PFSK-1 (cell line): ENCODE measurements around the gene MOV10L1.

Experiments used
- FOXP2 ChIP-seq: optimal IDR thresholded peaks from 2 replicates; pipeline ENCODE3; 2011; ENCODE audit warnings: borderline replicate concordance, control low read depth, inconsistent platforms; ENCODE audit not compliant: insufficient read depth; ENCODE audit errors: extremely low read length, extremely low read depth
- POLR2AphosphoS5 ChIP-seq: IDR thresholded peaks from 2 replicates; pipeline ENCODE4 v1.6.1; 2012; ENCODE audit warnings: low read depth, mild to moderate bottlenecking, control low read depth, low read length, moderate library complexity
- SIN3A ChIP-seq: IDR thresholded peaks from 2 replicates; pipeline ENCODE4 v1.6.1; 2012; ENCODE audit warnings: mild to moderate bottlenecking, low read length, moderate library complexity, borderline replicate concordance; ENCODE audit not compliant: insufficient read depth
- TAF1 ChIP-seq: IDR thresholded peaks from 2 replicates; pipeline ENCODE4 v1.6.1; 2012; ENCODE audit warnings: low read length, control low read depth, borderline replicate concordance; ENCODE audit not compliant: insufficient read depth
- TF ChIP-seq, protein P1 (sequence below), 2 experiments: IDR thresholded peaks; 2 replicates each; pipeline versions ENCODE4 v1.6.1 to v1.8.0; 2011 to 2012; ENCODE audit warnings: low read depth in 2 of 2, low read length in 2 of 2, control low read depth in 1 of 2, inconsistent platforms in 1 of 2, mild to moderate bottlenecking in 1 of 2, moderate library complexity in 1 of 2; ENCODE audit not compliant: insufficient read depth in 1 of 2

MOV10L1 gene

DNA sequence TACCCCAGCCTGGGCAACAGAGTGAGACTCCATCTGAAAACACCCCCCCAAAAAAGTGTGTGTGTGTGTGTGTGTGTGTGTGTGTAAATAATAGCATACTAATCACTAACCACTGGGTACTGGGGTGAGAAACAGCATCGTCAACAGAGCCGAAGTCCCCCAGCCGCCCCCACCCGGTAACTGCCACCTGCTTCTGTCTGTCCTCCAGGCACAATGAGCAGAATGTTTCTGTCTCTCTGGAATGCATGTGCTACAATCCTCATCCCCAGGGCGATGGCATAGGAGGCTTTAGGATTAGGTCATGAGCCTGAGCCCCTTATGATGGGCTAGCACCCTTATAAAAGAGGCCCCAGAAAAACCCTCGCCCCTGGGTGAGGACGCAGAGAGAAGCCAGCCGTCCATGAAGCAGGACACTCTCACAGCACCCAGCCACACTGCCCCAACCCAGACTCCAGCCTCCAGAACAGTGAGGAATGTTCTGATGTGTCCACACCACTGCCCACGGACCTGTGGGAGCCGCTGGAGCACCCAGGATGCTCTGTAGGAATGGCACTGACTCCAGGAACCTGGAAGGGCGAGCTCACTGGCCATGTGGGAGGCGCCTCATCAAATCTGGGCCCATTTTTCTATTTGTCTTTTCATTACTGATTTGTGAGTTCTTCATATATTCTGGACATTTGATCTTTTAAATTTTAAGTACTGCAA lies 41.6 kb upstream of the MOV10L1 start:
- TF ChIP-seq TAF1 (no peak), FOXP2 (no peak), SIN3A (no peak), POLR2AphosphoS5 (no peak)
- TF ChIP-seq, protein P1, sequence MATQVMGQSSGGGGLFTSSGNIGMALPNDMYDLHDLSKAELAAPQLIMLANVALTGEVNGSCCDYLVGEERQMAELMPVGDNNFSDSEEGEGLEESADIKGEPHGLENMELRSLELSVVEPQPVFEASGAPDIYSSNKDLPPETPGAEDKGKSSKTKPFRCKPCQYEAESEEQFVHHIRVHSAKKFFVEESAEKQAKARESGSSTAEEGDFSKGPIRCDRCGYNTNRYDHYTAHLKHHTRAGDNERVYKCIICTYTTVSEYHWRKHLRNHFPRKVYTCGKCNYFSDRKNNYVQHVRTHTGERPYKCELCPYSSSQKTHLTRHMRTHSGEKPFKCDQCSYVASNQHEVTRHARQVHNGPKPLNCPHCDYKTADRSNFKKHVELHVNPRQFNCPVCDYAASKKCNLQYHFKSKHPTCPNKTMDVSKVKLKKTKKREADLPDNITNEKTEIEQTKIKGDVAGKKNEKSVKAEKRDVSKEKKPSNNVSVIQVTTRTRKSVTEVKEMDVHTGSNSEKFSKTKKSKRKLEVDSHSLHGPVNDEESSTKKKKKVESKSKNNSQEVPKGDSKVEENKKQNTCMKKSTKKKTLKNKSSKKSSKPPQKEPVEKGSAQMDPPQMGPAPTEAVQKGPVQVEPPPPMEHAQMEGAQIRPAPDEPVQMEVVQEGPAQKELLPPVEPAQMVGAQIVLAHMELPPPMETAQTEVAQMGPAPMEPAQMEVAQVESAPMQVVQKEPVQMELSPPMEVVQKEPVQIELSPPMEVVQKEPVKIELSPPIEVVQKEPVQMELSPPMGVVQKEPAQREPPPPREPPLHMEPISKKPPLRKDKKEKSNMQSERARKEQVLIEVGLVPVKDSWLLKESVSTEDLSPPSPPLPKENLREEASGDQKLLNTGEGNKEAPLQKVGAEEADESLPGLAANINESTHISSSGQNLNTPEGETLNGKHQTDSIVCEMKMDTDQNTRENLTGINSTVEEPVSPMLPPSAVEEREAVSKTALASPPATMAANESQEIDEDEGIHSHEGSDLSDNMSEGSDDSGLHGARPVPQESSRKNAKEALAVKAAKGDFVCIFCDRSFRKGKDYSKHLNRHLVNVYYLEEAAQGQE (IDR thresholded peaks at IDR 0.05; ENCODE audit: insufficient read depth in 1 of 2, low read depth in 2 of 2, low read length in 2 of 2) = no peak

DNA sequence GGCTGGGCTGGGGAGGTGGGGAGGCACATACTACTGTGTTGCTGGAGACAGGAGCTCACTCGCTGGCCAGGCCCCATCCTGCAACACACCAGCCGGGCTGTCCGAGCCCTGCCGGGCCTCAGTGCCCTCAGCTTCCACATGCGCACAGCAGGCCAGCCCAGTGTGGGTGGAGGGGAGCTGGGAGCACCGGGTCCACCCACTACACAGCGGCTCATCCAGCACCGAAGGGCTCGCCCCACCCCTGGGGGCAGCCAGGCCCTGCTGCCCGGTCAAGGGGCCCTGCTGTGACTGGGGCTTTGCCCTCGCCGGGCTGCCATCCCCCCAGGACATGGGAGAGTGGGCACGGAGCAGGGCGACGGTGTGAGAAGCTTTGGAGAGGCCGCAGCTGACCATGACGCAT lies 41.0 kb upstream of the MOV10L1 start:
- no peak for TF ChIP-seq TAF1
- TF ChIP-seq SIN3A = no peak
- no peak for TF ChIP-seq POLR2AphosphoS5
- TF ChIP-seq, protein P1 (IDR thresholded peaks at IDR 0.05; ENCODE audit: insufficient read depth in 1 of 2, low read depth in 2 of 2, low read length in 2 of 2) = no peak
- no peak for TF ChIP-seq FOXP2

DNA sequence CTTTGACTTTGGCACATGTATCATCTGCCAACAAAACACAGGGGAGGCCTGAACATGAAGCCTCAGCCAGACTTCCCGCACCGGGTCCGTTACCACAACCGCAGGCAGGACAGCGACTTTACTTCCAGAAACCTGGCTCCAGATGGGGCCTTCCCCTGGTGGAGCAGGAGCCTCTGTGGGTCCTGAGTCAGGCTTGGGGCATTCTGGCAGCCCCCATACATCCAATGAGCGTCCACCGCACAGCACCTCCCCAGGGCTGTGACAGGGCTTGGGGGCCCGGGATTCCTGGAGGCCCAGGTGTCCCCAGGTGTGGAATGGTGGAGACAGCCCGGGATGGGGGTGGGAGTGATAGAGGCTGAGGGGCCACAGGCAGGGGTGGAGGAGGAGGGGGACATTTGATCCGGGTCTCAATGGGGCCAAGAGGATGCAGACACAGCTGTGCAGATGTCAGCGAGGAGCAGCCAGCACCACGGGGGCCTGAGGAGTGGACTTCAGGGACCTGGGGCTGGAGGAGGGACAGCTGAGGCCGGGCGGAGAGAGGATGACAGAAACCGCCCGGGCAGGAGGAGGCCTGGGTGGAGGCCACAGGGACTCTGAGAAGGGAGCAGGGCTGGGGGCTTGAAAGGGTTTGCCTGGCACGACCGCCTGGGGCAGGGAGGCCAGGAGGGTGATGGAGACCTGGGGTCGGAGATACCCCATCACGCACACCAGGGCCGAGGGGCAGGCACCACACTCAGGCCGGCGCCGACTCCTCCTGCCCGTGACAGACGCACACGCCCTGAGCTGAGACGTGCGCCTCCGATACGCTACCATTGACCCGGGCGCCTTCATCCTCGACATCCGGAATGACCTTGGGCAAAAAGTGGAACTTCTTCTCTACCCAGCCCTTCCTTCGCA lies 40.3 kb upstream of the MOV10L1 start:
- no peak for TF ChIP-seq SIN3A
- no peak for TF ChIP-seq TAF1
- TF ChIP-seq, protein P1 (IDR thresholded peaks at IDR 0.05; ENCODE audit: insufficient read depth in 1 of 2, low read depth in 2 of 2, low read length in 2 of 2) = no peak
- TF ChIP-seq POLR2AphosphoS5 = no peak
- TF ChIP-seq FOXP2 = no peak

DNA sequence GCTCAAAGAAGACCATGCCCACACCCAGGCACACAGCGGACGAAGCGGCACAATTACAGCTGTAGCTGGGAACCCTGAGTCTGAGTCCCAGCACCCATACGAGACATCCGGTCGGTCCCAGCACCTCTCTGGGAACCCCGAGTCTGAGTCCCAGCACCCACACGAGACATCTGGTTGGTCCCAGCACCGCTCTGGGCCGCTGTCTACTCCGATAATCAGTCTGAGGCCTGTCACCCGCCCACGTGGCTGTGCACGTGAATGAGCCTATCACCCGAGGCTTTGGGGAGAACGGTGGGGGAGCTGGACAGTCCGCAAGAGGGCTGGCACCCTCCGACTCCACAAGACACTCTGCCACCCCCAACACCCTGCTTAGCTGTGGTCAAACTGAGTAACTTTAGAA lies 37.9 kb upstream of the MOV10L1 start:
- TF ChIP-seq FOXP2 (no peak), SIN3A (no peak), TAF1 (no peak), POLR2AphosphoS5 (no peak)
- TF ChIP-seq, protein P1 (IDR thresholded peaks at IDR 0.05; ENCODE audit: insufficient read depth in 1 of 2, low read depth in 2 of 2, low read length in 2 of 2) = no peak
